Measurements from ENCODE around the gene ZNF598.
"Not testable (repeated sequence)": the region's sequence is repeated elsewhere in the genome, so short reads cannot be mapped to it uniquely, and the experiment has no call there.

ZNF598 gene

GRCh38 chr16:1973461-1974156 is 36.0 kb downstream of the ZNF598 start:
- peaks cover 28% of the 10 kb centered on the region for H3K36me3 ChIP-seq (ENCODE audit: control insufficient read depth, low read depth, low read length)
- no peak overlapping the region for H3K27ac ChIP-seq (ENCODE audit: low read length)
- no peaks in the 10 kb centered on the region for H3K4me1 ChIP-seq (ENCODE audit: control insufficient read depth, low read depth, low read length)
- H3K9ac ChIP-seq (ENCODE audit: low read length), result no peak overlapping the region
- H3K9me3 ChIP-seq (ENCODE audit: control insufficient read depth, low read depth, low read length), result no peaks in the 10 kb centered on the region
- no peak overlapping the region for H3K4me3 ChIP-seq (ENCODE audit: low read length)
- no peaks in the 10 kb centered on the region for H3K27me3 ChIP-seq (ENCODE audit: control insufficient read depth, insufficient read depth, low read length)

- Histone ChIP-seq H3K9me3 (ENCODE audit: control insufficient read depth, low read depth, low read length) (no peaks in the 10 kb centered on the region), H3K27me3 (ENCODE audit: control insufficient read depth, insufficient read depth, low read length) (no peaks in the 10 kb centered on the region), H3K4me1 (ENCODE audit: control insufficient read depth, low read depth, low read length) (no peaks in the 10 kb centered on the region), H3K27ac (ENCODE audit: low read length) (no peak overlapping the region), H3K9ac (ENCODE audit: low read length) (peak overlapping the region; percentile 70), H3K36me3 (ENCODE audit: control insufficient read depth, low read depth, low read length) (peaks cover 28% of the 10 kb centered on the region), H3K4me3 (ENCODE audit: low read length) (peak overlapping the region; percentile 71)
These were observed 37.1 kb downstream of the ZNF598 start for GRCh38 chr16:1972490-1972877.

GRCh38 chr16:1971796-1972489 is 37.7 kb downstream of the ZNF598 start, which contains the start of gene TBL3:
Gene TBL3 (plus strand): TSS chr16:1972053. CDS start chr16:1972165, 112 bp downstream.
- H3K36me3 ChIP-seq (ENCODE audit: control insufficient read depth, low read depth, low read length), result peaks cover 26% of the 10 kb centered on the region
- H3K9ac ChIP-seq (ENCODE audit: low read length), result peak within 1 kb of the TSS; percentile 70
- peak within 1 kb of the TSS; percentile 25 for H3K27ac ChIP-seq (ENCODE audit: low read length)
- peak within 1 kb of the TSS; percentile 71 for H3K4me3 ChIP-seq (ENCODE audit: low read length)
- H3K9me3 ChIP-seq (ENCODE audit: control insufficient read depth, low read depth, low read length), result no peaks in the 10 kb centered on the region
- H3K4me1 ChIP-seq (ENCODE audit: control insufficient read depth, low read depth, low read length), result no peaks in the 10 kb centered on the region
- no peaks in the 10 kb centered on the region for H3K27me3 ChIP-seq (ENCODE audit: control insufficient read depth, insufficient read depth, low read length)

GRCh38 chr16:1968146-1968953 is 41.3 kb downstream of the ZNF598 start:
- peaks cover 8% of the 10 kb centered on the region for H3K36me3 ChIP-seq (ENCODE audit: control insufficient read depth, low read depth, low read length)
- H3K27me3 ChIP-seq (ENCODE audit: control insufficient read depth, insufficient read depth, low read length), result no peaks in the 10 kb centered on the region
- H3K9ac ChIP-seq (ENCODE audit: low read length), result no peak overlapping the region
- H3K27ac ChIP-seq (ENCODE audit: low read length), result no peak overlapping the region
- H3K4me3 ChIP-seq (ENCODE audit: low read length), result no peak overlapping the region
- no peaks in the 10 kb centered on the region for H3K4me1 ChIP-seq (ENCODE audit: control insufficient read depth, low read depth, low read length)
- no peaks in the 10 kb centered on the region for H3K9me3 ChIP-seq (ENCODE audit: control insufficient read depth, low read depth, low read length)

GRCh38 chr16:1966460-1966859 is 43.2 kb downstream of the ZNF598 start, which contains the start of gene RNF151:
Gene RNF151 (plus strand): TSS chr16:1966856. CDS start chr16:1966882, 26 bp downstream.
- peaks cover 26% of the 10 kb centered on the region for H3K36me3 ChIP-seq (ENCODE audit: control insufficient read depth, low read depth, low read length)
- H3K9ac ChIP-seq (ENCODE audit: low read length), result peak within 1 kb of the TSS; percentile 91
- no peaks in the 10 kb centered on the region for H3K27me3 ChIP-seq (ENCODE audit: control insufficient read depth, insufficient read depth, low read length)
- H3K9me3 ChIP-seq (ENCODE audit: control insufficient read depth, low read depth, low read length), result no peaks in the 10 kb centered on the region
- H3K4me1 ChIP-seq (ENCODE audit: control insufficient read depth, low read depth, low read length), result peaks cover 4% of the 10 kb centered on the region
- H3K4me3 ChIP-seq (ENCODE audit: low read length), result peak within 1 kb of the TSS; percentile 80
- no peak within 1 kb of the TSS for H3K27ac ChIP-seq (ENCODE audit: low read length)

- no peak overlapping the region for H3K27ac ChIP-seq (ENCODE audit: low read length)
- peak overlapping the region; percentile 80 for H3K4me3 ChIP-seq (ENCODE audit: low read length)
- peaks cover 10% of the 10 kb centered on the region for H3K4me1 ChIP-seq (ENCODE audit: control insufficient read depth, low read depth, low read length)
- H3K9me3 ChIP-seq (ENCODE audit: control insufficient read depth, low read depth, low read length), result no peaks in the 10 kb centered on the region
- H3K27me3 ChIP-seq (ENCODE audit: control insufficient read depth, insufficient read depth, low read length), result no peaks in the 10 kb centered on the region
- peak overlapping the region; percentile 91 for H3K9ac ChIP-seq (ENCODE audit: low read length)
- peaks cover 30% of the 10 kb centered on the region for H3K36me3 ChIP-seq (ENCODE audit: control insufficient read depth, low read depth, low read length)
These were observed 44.1 kb downstream of the ZNF598 start for GRCh38 chr16:1965396-1966001.

GRCh38 chr16:1964506-1965395 is 44.9 kb downstream of the ZNF598 start, which contains the start of gene RPS2:
Gene RPS2 (minus strand): TSS chr16:1964826. CDS start chr16:1964625, 201 bp downstream.
- Histone ChIP-seq H3K27me3 (ENCODE audit: control insufficient read depth, insufficient read depth, low read length) (no peaks in the 10 kb centered on the region), H3K4me1 (ENCODE audit: control insufficient read depth, low read depth, low read length) (peaks cover 10% of the 10 kb centered on the region), H3K36me3 (ENCODE audit: control insufficient read depth, low read depth, low read length) (peaks cover 30% of the 10 kb centered on the region), H3K4me3 (ENCODE audit: low read length) (peak within 1 kb of the TSS; percentile 80), H3K9ac (ENCODE audit: low read length) (peak within 1 kb of the TSS; percentile 91), H3K27ac (ENCODE audit: low read length) (peak within 1 kb of the TSS; percentile 3), H3K9me3 (ENCODE audit: control insufficient read depth, low read depth, low read length) (no peaks in the 10 kb centered on the region)

GRCh38 chr16:1963806-1964505 is 45.7 kb downstream of the ZNF598 start:
- H3K4me3 ChIP-seq (ENCODE audit: low read length), result peak overlapping the region; percentile 80
- H3K27ac ChIP-seq (ENCODE audit: low read length), result peak overlapping the region; percentile 3
- no peaks in the 10 kb centered on the region for H3K9me3 ChIP-seq (ENCODE audit: control insufficient read depth, low read depth, low read length)
- peaks cover 10% of the 10 kb centered on the region for H3K4me1 ChIP-seq (ENCODE audit: control insufficient read depth, low read depth, low read length)
- peak overlapping the region; percentile 91 for H3K9ac ChIP-seq (ENCODE audit: low read length)
- H3K27me3 ChIP-seq (ENCODE audit: control insufficient read depth, insufficient read depth, low read length), result no peaks in the 10 kb centered on the region
- peaks cover 30% of the 10 kb centered on the region for H3K36me3 ChIP-seq (ENCODE audit: control insufficient read depth, low read depth, low read length)

GRCh38 chr16:1962161-1963153 is 47.2 kb downstream of the ZNF598 start:
- not testable (repeated sequence) for H3K27ac ChIP-seq (ENCODE audit: low read length); H3K9me3 ChIP-seq (ENCODE audit: control insufficient read depth, low read depth, low read length); H3K27me3 ChIP-seq (ENCODE audit: control insufficient read depth, insufficient read depth, low read length)
- H3K4me1 ChIP-seq (ENCODE audit: control insufficient read depth, low read depth, low read length), result peaks cover 10% of the 10 kb centered on the region
- H3K9ac ChIP-seq (ENCODE audit: low read length), result peak overlapping the region; percentile 91
- H3K36me3 ChIP-seq (ENCODE audit: control insufficient read depth, low read depth, low read length), result peaks cover 30% of the 10 kb centered on the region
- peak overlapping the region; percentile 80 for H3K4me3 ChIP-seq (ENCODE audit: low read length)

All from iPS-18a (cell line).